DMS53 (cell line): Measurements from ENCODE around the gene BLZF1.
"Not testable (repeated sequence)": the region's sequence is repeated elsewhere in the genome, so short reads cannot be mapped to it uniquely, and the experiment has no call there.

Source experiments
- DNase-seq: peaks from one replicate; lab custom pipeline; 2025; lab: John Stamatoyannopoulos, UW

Gene BLZF1

GRCh38 chr1:169367686-169368405 is at the start of gene BLZF1, which contains the start of gene NME7:
Gene BLZF1 (plus strand): TSS chr1:169368195. CDS start chr1:169369523, 1,328 bp downstream.
Gene NME7 (minus strand): TSS chr1:169367797. CDS start chr1:169367710, 87 bp downstream.
- peak; percentile 99 for DNase-seq

GRCh38 chr1:169318536-169319244 is 49.3 kb upstream of the BLZF1 start:
- DNase-seq = no peak

GRCh38 chr1:169321539-169321938 is 46.5 kb upstream of the BLZF1 start:
- peak; percentile 72 for DNase-seq

- no peak for DNase-seq
These were observed 45.9 kb upstream of the BLZF1 start for GRCh38 chr1:169322138-169322537.

- DNase-seq = peak; percentile 20
These were observed 42.9 kb upstream of the BLZF1 start for GRCh38 chr1:169325117-169325516.

- DNase-seq = no peak
These were observed 41.6 kb upstream of the BLZF1 start for GRCh38 chr1:169326261-169326955.

GRCh38 chr1:169326956-169327268 is 41.1 kb upstream of the BLZF1 start:
- DNase-seq = peak; percentile 6

- no peak for DNase-seq
These were observed 40.1 kb upstream of the BLZF1 start for GRCh38 chr1:169327875-169328274.

- no peak for DNase-seq
These were observed 38.6 kb upstream of the BLZF1 start for GRCh38 chr1:169329383-169329782.

- no peak for DNase-seq
These were observed 37.1 kb upstream of the BLZF1 start for GRCh38 chr1:169330927-169331326.

- DNase-seq = not testable (repeated sequence)
These were observed 33.3 kb upstream of the BLZF1 start for GRCh38 chr1:169334727-169335126.

GRCh38 chr1:169336947-169337715 is 30.9 kb upstream of the BLZF1 start:
- DNase-seq = not testable (repeated sequence)

GRCh38 chr1:169338617-169339016 is 29.4 kb upstream of the BLZF1 start:
- DNase-seq = no peak

GRCh38 chr1:169339773-169340172 is 28.2 kb upstream of the BLZF1 start:
- DNase-seq = no peak

GRCh38 chr1:169340882-169341281 is 27.1 kb upstream of the BLZF1 start:
- DNase-seq = no peak

- not testable (repeated sequence) for DNase-seq
These were observed 25.9 kb upstream of the BLZF1 start for GRCh38 chr1:169342096-169342495.

- no peak for DNase-seq
These were observed 22.5 kb upstream of the BLZF1 start for GRCh38 chr1:169345511-169345910.

- no peak for DNase-seq
These were observed 21.9 kb upstream of the BLZF1 start for GRCh38 chr1:169346036-169346589.

- no peak for DNase-seq
These were observed 20.2 kb upstream of the BLZF1 start for GRCh38 chr1:169347688-169348382.

GRCh38 chr1:169348383-169349036 is 19.5 kb upstream of the BLZF1 start:
- peak; percentile 75 for DNase-seq

- peak; percentile 19 for DNase-seq
These were observed 7.6 kb upstream of the BLZF1 start for GRCh38 chr1:169360415-169360814.
